ENCODE results near the gene TK2.

- no peak for TF ChIP-seq EZH2 (IDR thresholded peaks at IDR 0.05; ENCODE audit: insufficient read depth, poor library complexity, severe bottlenecking)
- no peak for TF ChIP-seq EZH2phosphoT487 (IDR thresholded peaks at IDR 0.05; ENCODE audit: insufficient read depth, low read depth)
Measured at GRCh38 chr16:66548868-66549267, 1.1 kb downstream of the TK2 start.

All from GM23248 (cell line).